ENCODE data around the gene PEX10. TPM values are rescaled to one million over a fixed set of nuclear protein-coding genes. Genes with fewer than 3 reads are reported as not detected.

PEX10 gene
- polyA plus RNA-seq, 3 donors: 17.6 to 21.4 (median 19.2) TPM

GRCh38 chr1:2377751-2378440 is 34.5 kb downstream of the PEX10 start:
- no peak for DNase-seq (ENCODE audit: low read depth in 3 of 3, low spot score in 2 of 3)

GRCh38 chr1:2376931-2377672 is 35.3 kb downstream of the PEX10 start:
- DNase-seq (ENCODE audit: low read depth in 3 of 3, low spot score in 2 of 3): no peak

- no peak for DNase-seq (ENCODE audit: low read depth in 3 of 3, low spot score in 2 of 3)
Measured at GRCh38 chr1:2376261-2376741, 36.1 kb downstream of the PEX10 start.

- DNase-seq (ENCODE audit: low read depth in 3 of 3, low spot score in 2 of 3): no peak
Measured at GRCh38 chr1:2375923-2376260, 36.5 kb downstream of the PEX10 start.

- no peak for DNase-seq (ENCODE audit: low read depth in 3 of 3, low spot score in 2 of 3)
Measured at GRCh38 chr1:2375246-2375922, 37.0 kb downstream of the PEX10 start.

- no peak for DNase-seq (ENCODE audit: low read depth in 3 of 3, low spot score in 2 of 3)
Measured at GRCh38 chr1:2374252-2375155, 37.9 kb downstream of the PEX10 start.

- DNase-seq (ENCODE audit: low read depth in 3 of 3, low spot score in 2 of 3): no peak
Measured at GRCh38 chr1:2373551-2374251, 38.7 kb downstream of the PEX10 start.

- no peak for DNase-seq (ENCODE audit: low read depth in 3 of 3, low spot score in 2 of 3)
Measured at GRCh38 chr1:2372551-2373490, 39.5 kb downstream of the PEX10 start.

GRCh38 chr1:2368053-2368744 is 44.2 kb downstream of the PEX10 start:
- DNase-seq (ENCODE audit: low read depth in 3 of 3, low spot score in 2 of 3): no peak

- no peak for DNase-seq (ENCODE audit: low read depth in 3 of 3, low spot score in 2 of 3)
Measured at GRCh38 chr1:2363847-2364513, 48.4 kb downstream of the PEX10 start.

GRCh38 chr1:2360588-2361364 is 51.6 kb downstream of the PEX10 start:
- no peak for DNase-seq (ENCODE audit: low read depth in 3 of 3, low spot score in 2 of 3)

GRCh38 chr1:2358651-2359640 is 53.4 kb downstream of the PEX10 start:
- DNase-seq (ENCODE audit: low read depth in 3 of 3, low spot score in 2 of 3): no peak

GRCh38 chr1:2358072-2358471 is 54.3 kb downstream of the PEX10 start:
- no peak for DNase-seq (ENCODE audit: low read depth in 3 of 3, low spot score in 2 of 3)

GRCh38 chr1:2356911-2357845 is 55.2 kb downstream of the PEX10 start:
- DNase-seq (ENCODE audit: low read depth in 3 of 3, low spot score in 2 of 3): no peak

- no peak for DNase-seq (ENCODE audit: low read depth in 3 of 3, low spot score in 2 of 3)
Measured at GRCh38 chr1:2356401-2356800, 56.0 kb downstream of the PEX10 start.

Measured in right renal cortex interstitium (tissue), 3 donors.